Naive thymus-derived CD8-positive, alpha-beta T cell (primary cell): ENCODE results near the gene CD58. TPM values are rescaled to one million over a fixed set of nuclear protein-coding genes. Genes with fewer than 3 reads are reported as not detected.
A peak's percentile ranks its signal among the peaks of the same experiment; 100 is the strongest.

Experiments used
- ATAC-seq, 2 donors: fragments of 150-1000 bp; cut with Tn5 transposase in 1 of 2; sonication (Bioruptor Pico), chemical (Tn5 transposase) in 1 of 2; 1 replicate in 1 of 2; 2 replicates in 1 of 2; pipeline ENCODE4 v1.10.0; 2021; ENCODE audit warnings: mild to moderate bottlenecking in 2 of 2, moderate library complexity in 2 of 2
- POLR2A ChIA-PET: fragments of 350-600 bp; sonication (Branson Sonifier 250); formaldehyde crosslinking; loops from one replicate; lab custom pipeline; 2021; ENCODE audit warnings: antibody characterized with exemption; lab: Charles Lee
- DNase-seq, 10 donors: peaks; one replicate each; pipeline versions ENCODE4 v3.0.0 to v3.0.0-alpha.2; 2020 to 2022
- H3K27ac Mint-ChIP-seq, 10 donors: one replicate each; pipeline ENCODE4 v1.8.0; 2020 to 2022; ENCODE audit warnings: mild to moderate bottlenecking in 10 of 10, mixed read lengths in 10 of 10, moderate library complexity in 4 of 10, inconsistent platforms in 1 of 10
- H3K27me3 Mint-ChIP-seq, 5 donors: one replicate each; pipeline ENCODE4 v1.8.0; 2021 to 2022; ENCODE audit warnings: mixed read lengths in 5 of 5
- H3K36me3 Mint-ChIP-seq, 3 donors: one replicate each; pipeline ENCODE4 v1.8.0; 2020 to 2022; ENCODE audit warnings: mixed read lengths in 3 of 3, mild to moderate bottlenecking in 2 of 3, inconsistent platforms in 1 of 3
- H3K4me1 Mint-ChIP-seq, 4 donors: one replicate each; pipeline ENCODE4 v1.8.0; 2021 to 2022; ENCODE audit warnings: mixed read lengths in 4 of 4
- H3K4me3 Mint-ChIP-seq, 10 donors: one replicate each; pipeline ENCODE4 v1.8.0; 2020 to 2022; ENCODE audit warnings: mild to moderate bottlenecking in 10 of 10, mixed read lengths in 10 of 10, moderate library complexity in 6 of 10, inconsistent platforms in 1 of 10
- H3K9me3 Mint-ChIP-seq, 9 donors: one replicate each; pipeline ENCODE4 v1.8.0; 2020 to 2022; ENCODE audit warnings: mixed read lengths in 9 of 9, mild to moderate bottlenecking in 3 of 9, inconsistent platforms in 1 of 9, moderate library complexity in 1 of 9
- polyA plus RNA-seq, 3 donors: library from polyadenylated mRNA; unstranded; fragments of 300-500 nt; fragmentation: Illumina TruSeq; gene quantifications; one replicate each; pipeline ENCODE4 v1.2.3, GENCODE V29; 2021
- total RNA-seq, 8 experiments: library from RNA in 2 of 8; stranded (reverse) in 2 of 8; gene quantifications; one replicate each; pipeline ENCODE4 v1.2.3 and lab custom pipeline; 2021 to 2026

CD58 gene
- total and polyA plus RNA-seq, 5 experiments from 2014 or later = 1.7 to 16.0 (median 4.8) TPM

GRCh38 chr1:116529199-116529631 lies 41.6 kb downstream of the CD58 start:
- POLR2A ChIA-PET = no interaction called here
- H3K9me3 Mint-ChIP-seq = peaks cover 0 to 8% (median 4%) of the 10 kb centered on the region in 9 donors
- no peak overlapping the region for H3K4me3 Mint-ChIP-seq
- ATAC-seq = no peak
- H3K27me3 Mint-ChIP-seq = peaks cover 0 to 1% (median 0%) of the 10 kb centered on the region in 5 donors
- H3K4me1 Mint-ChIP-seq = peaks cover 0 to 5% (median 1%) of the 10 kb centered on the region in 4 donors
- H3K27ac Mint-ChIP-seq = no peak overlapping the region
- H3K36me3 Mint-ChIP-seq = peaks cover 4 to 21% (median 7%) of the 10 kb centered on the region in 3 donors
- DNase-seq = no peak

GRCh38 chr1:116528329-116529083 lies 42.3 kb downstream of the CD58 start:
- H3K4me3 Mint-ChIP-seq = no peak overlapping the region
- no peak for DNase-seq
- ATAC-seq = no peak
- peaks cover 0 to 8% (median 4%) of the 10 kb centered on the region in 9 donors for H3K9me3 Mint-ChIP-seq
- H3K27ac Mint-ChIP-seq = peak overlapping the region in 1 of 10 donors; percentile 10
- POLR2A ChIA-PET = no interaction called here
- peaks cover under 1 to 15% (median 7%) of the 10 kb centered on the region in 3 donors for H3K36me3 Mint-ChIP-seq
- H3K4me1 Mint-ChIP-seq = peaks cover 0 to 5% (median 1%) of the 10 kb centered on the region in 4 donors
- H3K27me3 Mint-ChIP-seq = peaks cover 0 to 1% (median 0%) of the 10 kb centered on the region in 5 donors

- Mint-ChIP-seq H3K36me3 (peaks cover 0 to 11% (median 7%) of the 10 kb centered on the region in 3 donors), H3K27ac (no peak overlapping the region), H3K27me3 (peaks cover 0 to 1% (median 0%) of the 10 kb centered on the region in 5 donors), H3K4me1 (no peaks in the 10 kb centered on the region), H3K4me3 (no peak overlapping the region), H3K9me3 (peaks cover 0 to 8% (median 4%) of the 10 kb centered on the region in 9 donors)
- ATAC-seq (no peak), DNase-seq (no peak)
- POLR2A ChIA-PET = no interaction called here
These were observed 45.4 kb downstream of the CD58 start for GRCh38 chr1:116525440-116525839.

- no peaks in the 10 kb centered on the region for H3K27me3 Mint-ChIP-seq
- peaks cover 0 to 4% (median 0%) of the 10 kb centered on the region in 3 donors for H3K36me3 Mint-ChIP-seq
- H3K4me1 Mint-ChIP-seq = peaks cover 8 to 15% (median 12%) of the 10 kb centered on the region in 4 donors
- H3K27ac Mint-ChIP-seq = no peak overlapping the region
- DNase-seq = no peak
- no peak overlapping the region for H3K4me3 Mint-ChIP-seq
- peaks cover 0 to 3% (median 0%) of the 10 kb centered on the region in 9 donors for H3K9me3 Mint-ChIP-seq
- POLR2A ChIA-PET = no interaction called here
- no peak for ATAC-seq
These were observed 49.6 kb downstream of the CD58 start for GRCh38 chr1:116521186-116521585.

GRCh38 chr1:116518400-116518799 lies 52.4 kb downstream of the CD58 start:
- POLR2A ChIA-PET = no interaction called here
- no peaks in the 10 kb centered on the region for H3K36me3 Mint-ChIP-seq
- no peak overlapping the region for H3K4me3 Mint-ChIP-seq
- peaks cover 25 to 40% (median 30%) of the 10 kb centered on the region in 4 donors for H3K4me1 Mint-ChIP-seq
- no peak for ATAC-seq
- no peaks in the 10 kb centered on the region for H3K27me3 Mint-ChIP-seq
- no peak for DNase-seq
- H3K27ac Mint-ChIP-seq = peak overlapping the region in 6 of 10 donors; percentile 21 to 96 (median 62)
- no peaks in the 10 kb centered on the region for H3K9me3 Mint-ChIP-seq

GRCh38 chr1:116516631-116517030 lies 54.2 kb downstream of the CD58 start:
- Mint-ChIP-seq H3K36me3 (no peaks in the 10 kb centered on the region), H3K9me3 (no peaks in the 10 kb centered on the region), H3K4me3 (peak overlapping the region in 4 of 10 donors; percentile 1 to 73 (median 2)), H3K27ac (peak overlapping the region; percentile 17 to 96 (median 72)), H3K27me3 (no peaks in the 10 kb centered on the region), H3K4me1 (peaks cover 35 to 52% (median 41%) of the 10 kb centered on the region in 4 donors)
- DNase-seq (no peak), ATAC-seq (peak in 1 of 2 donors; percentile 10)
- POLR2A ChIA-PET = no interaction called here

GRCh38 chr1:116515702-116516101 lies 55.1 kb downstream of the CD58 start:
- no peaks in the 10 kb centered on the region for H3K9me3 Mint-ChIP-seq
- no peaks in the 10 kb centered on the region for H3K36me3 Mint-ChIP-seq
- peak overlapping the region; percentile 87 to 98 (median 94) for H3K27ac Mint-ChIP-seq
- H3K4me3 Mint-ChIP-seq = peak overlapping the region in 9 of 10 donors; percentile 62 to 82 (median 76)
- no peaks in the 10 kb centered on the region for H3K27me3 Mint-ChIP-seq
- ATAC-seq (peak; percentile 39 to 50), DNase-seq (peak in 2 of 10 donors; percentile 7 to 16)
- peaks cover 40 to 58% (median 45%) of the 10 kb centered on the region in 4 donors for H3K4me1 Mint-ChIP-seq
- POLR2A ChIA-PET = interaction anchor here (1.4 kb wide), 1 partner anchor 11 kb away, joined by 6 read pairs; no protein-coding TSS in a partner anchor

- H3K4me1 Mint-ChIP-seq = peaks cover 40 to 61% (median 45%) of the 10 kb centered on the region in 4 donors
- H3K36me3 Mint-ChIP-seq = no peaks in the 10 kb centered on the region
- POLR2A ChIA-PET = interaction anchor here (1.0 to 1.4 kb wide), 2 partner anchors 11 to 80 kb away, joined by 4 to 6 read pairs; no protein-coding TSS in a partner anchor
- DNase-seq = peak in 8 of 10 donors; percentile 9 to 65 (median 37)
- H3K27ac Mint-ChIP-seq = peak overlapping the region; percentile 87 to 98 (median 94)
- ATAC-seq = peak; percentile 77 to 83
- H3K4me3 Mint-ChIP-seq = peak overlapping the region; percentile 36 to 82 (median 74)
- no peaks in the 10 kb centered on the region for H3K9me3 Mint-ChIP-seq
- H3K27me3 Mint-ChIP-seq = no peaks in the 10 kb centered on the region
These were observed 55.9 kb downstream of the CD58 start for GRCh38 chr1:116514708-116515525.

- Mint-ChIP-seq H3K4me3 (peak overlapping the region in 1 of 10 donors; percentile 14), H3K27me3 (no peaks in the 10 kb centered on the region), H3K27ac (peak overlapping the region in 7 of 10 donors; percentile 11 to 98 (median 65)), H3K4me1 (peaks cover 40 to 68% (median 46%) of the 10 kb centered on the region in 4 donors), H3K36me3 (no peaks in the 10 kb centered on the region), H3K9me3 (no peaks in the 10 kb centered on the region)
- POLR2A ChIA-PET = no interaction called here
- no peak for ATAC-seq
- no peak for DNase-seq
These were observed 56.9 kb downstream of the CD58 start for GRCh38 chr1:116513956-116514355.

- Mint-ChIP-seq H3K9me3 (no peaks in the 10 kb centered on the region), H3K4me1 (peaks cover 30 to 70% (median 41%) of the 10 kb centered on the region in 4 donors), H3K27ac (peak overlapping the region in 9 of 10 donors; percentile 34 to 91 (median 72)), H3K27me3 (no peaks in the 10 kb centered on the region), H3K4me3 (peak overlapping the region in 4 of 10 donors; percentile 6 to 56 (median 36)), H3K36me3 (no peaks in the 10 kb centered on the region)
- POLR2A ChIA-PET = interaction anchor here (0.7 kb wide), 1 partner anchor 13 kb away, joined by 3 read pairs; no protein-coding TSS in a partner anchor
- no peak for DNase-seq
- ATAC-seq = no peak
These were observed 59.3 kb downstream of the CD58 start for GRCh38 chr1:116511459-116512019.

GRCh38 chr1:116510361-116510760 lies 60.5 kb downstream of the CD58 start:
- H3K4me3 Mint-ChIP-seq = no peak overlapping the region
- ATAC-seq (no peak), DNase-seq (no peak)
- no peaks in the 10 kb centered on the region for H3K27me3 Mint-ChIP-seq
- H3K36me3 Mint-ChIP-seq = no peaks in the 10 kb centered on the region
- peak overlapping the region in 2 of 10 donors; percentile 29 to 48 for H3K27ac Mint-ChIP-seq
- POLR2A ChIA-PET = interaction anchor here (0.7 kb wide), 1 partner anchor 12 kb away, joined by 3 read pairs; no protein-coding TSS in a partner anchor
- H3K4me1 Mint-ChIP-seq = peaks cover 22 to 70% (median 32%) of the 10 kb centered on the region in 4 donors
- no peaks in the 10 kb centered on the region for H3K9me3 Mint-ChIP-seq
